ENCODE results near the gene PACRG.

Gene PACRG

GRCh38 chr6:163147994-163148393, 420.2 kb downstream of the PACRG start:
- DNase-seq (ENCODE audit: low read depth): no peak

DNA sequence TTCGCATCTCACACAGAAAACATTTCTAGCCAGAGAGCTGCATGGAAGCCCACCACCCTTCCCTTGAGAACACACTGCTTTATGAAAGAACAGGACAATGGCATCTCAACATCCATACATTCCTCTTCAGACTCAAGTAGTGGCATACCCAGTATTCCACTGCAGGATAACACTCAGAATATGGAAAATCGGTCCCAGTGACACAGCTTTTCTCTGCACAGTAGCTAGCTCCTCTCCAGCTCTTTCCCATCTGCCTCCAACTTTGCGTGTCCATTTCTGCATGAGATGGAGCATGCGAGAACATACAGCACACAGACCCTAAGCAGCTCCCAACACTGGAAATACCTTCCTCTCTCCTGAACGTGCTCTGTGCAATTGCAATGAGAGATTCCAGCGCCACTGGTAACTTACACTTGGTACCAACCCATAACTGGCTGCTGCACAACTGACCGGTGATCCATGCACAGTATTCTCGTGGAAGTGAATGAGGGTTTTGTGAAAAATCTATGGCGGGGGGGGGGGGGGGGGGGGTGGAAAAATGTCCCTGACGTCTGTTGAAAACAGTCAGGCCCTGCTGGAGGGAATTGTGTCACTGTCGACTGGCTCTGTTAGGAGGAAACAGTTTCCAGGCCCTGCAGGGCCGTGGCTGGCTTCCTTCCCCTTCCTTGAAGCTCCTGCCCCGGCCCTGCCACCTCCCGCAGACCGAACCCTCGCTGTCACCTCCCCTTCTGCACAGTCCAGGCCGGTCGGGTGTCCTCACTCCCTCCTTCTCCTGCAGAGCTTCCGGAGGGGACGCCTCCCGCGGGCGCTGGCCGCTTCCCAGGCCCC, 420.9 kb downstream of the PACRG start:
- no peak for DNase-seq (ENCODE audit: low read depth)

GRCh38 chr6:163149279-163149848, 421.6 kb downstream of the PACRG start:
- no peak for DNase-seq (ENCODE audit: low read depth)

- DNase-seq (ENCODE audit: low read depth): no peak
These were observed 423.4 kb downstream of the PACRG start for GRCh38 chr6:163151212-163151611.

DNA sequence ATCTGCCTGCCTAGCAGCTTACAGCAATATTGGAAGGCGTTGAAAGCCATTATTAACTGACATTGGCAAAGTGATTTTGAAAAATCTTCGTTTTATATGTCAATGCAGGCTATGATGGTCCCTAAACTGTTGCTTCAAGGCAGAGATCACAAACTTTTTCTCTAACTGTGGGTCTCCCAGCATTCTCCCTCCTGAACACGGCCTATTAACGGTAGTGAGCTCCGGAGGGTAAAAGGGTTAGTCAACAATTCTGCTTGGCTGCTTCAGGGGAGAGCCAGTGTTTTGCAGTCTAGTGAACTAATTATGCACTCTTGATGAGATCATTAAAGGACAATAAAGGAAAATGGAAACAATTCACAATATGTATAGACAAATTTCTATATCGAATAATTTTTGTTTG, 424.9 kb downstream of the PACRG start:
- DNase-seq (ENCODE audit: low read depth): no peak

GRCh38 chr6:163159110-163159509, 431.3 kb downstream of the PACRG start:
- no peak for DNase-seq (ENCODE audit: low read depth)

GRCh38 chr6:163159689-163160088, 431.9 kb downstream of the PACRG start:
- no peak for DNase-seq (ENCODE audit: low read depth)

DNA sequence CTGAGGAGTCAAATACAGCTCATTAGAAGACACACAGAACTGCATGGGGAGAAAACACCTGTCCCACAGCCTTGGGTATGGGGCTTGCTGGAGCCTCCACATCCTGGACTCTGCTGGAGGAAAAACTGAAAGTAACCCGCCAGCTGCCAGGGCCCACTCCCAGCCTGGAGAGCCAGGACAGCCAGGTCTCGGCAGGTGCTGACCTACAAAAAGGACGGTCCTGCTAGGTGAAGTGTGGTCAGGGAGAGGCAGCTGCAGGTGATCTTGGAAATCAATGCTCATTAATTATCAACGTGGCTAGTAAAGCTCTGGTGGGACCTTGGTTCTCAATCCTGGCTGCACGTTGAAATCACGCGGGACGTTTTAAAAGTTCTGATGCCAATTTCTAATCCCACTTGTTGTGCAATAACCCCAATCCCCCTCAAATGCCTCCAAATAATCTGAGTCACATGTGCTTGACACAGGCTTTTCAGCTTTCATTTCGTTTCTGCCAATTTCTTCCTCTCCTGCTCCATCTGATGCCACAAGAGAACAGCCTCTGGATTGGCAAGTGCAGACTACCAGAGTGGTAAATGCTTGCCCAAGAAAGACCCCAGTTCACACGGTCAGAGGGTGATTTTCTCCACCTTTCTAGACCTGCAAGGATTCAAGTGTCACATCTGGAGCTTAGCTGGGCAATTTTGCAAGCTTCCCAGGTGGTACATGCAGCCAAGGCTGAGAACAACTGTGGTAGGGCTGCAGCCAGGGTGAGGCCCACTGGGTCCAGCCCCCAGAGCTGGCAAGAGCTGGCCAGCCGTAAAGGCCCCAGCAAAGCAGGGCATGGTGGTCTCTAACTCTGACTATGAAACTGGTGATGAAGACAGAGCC, 434.5 kb downstream of the PACRG start:
- DNase-seq (ENCODE audit: low read depth): no peak

- DNase-seq (ENCODE audit: low read depth): no peak
These were observed 435.1 kb downstream of the PACRG start for GRCh38 chr6:163162874-163163213.

GRCh38 chr6:163164175-163164900, 436.6 kb downstream of the PACRG start:
- DNase-seq (ENCODE audit: low read depth): no peak

DNA sequence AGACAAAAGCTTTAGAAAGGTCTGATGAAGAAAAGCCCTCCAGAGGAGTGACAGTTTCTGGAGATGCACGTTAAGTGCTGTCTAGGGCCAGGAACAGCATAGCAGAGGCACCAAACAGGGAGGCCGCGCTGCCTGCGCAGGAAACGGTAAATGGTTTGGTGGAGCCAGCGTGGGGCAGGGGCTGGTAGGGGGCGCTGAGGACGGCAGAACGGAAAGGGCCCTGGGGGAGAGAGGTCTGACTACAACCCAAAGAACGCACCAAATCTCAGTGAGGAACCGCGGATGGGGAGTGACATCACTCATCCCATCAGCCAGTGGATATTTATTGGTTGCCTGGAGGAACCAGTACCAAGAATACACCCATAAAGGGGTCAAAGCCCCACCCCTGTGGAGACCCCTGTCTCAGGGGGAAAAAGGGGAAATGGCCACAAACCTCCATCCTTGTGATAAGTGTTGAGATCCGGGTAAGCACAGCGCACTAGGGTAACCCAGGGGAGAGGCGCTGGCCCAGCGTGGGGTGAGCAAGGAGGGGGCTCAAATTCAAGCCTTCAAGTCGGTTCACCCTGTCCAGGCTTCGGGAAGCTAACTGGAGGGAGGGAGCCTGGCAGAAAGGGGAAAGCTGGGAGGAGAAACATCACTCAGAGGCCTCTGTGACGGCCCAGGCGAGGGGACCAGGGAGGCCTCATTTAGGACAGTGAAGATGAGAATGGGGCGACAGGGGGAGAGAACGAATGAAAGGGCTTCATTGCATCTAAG, 437.6 kb downstream of the PACRG start:
- DNase-seq (ENCODE audit: low read depth): no peak

GRCh38 chr6:163165922-163166321, 438.1 kb downstream of the PACRG start:
- DNase-seq (ENCODE audit: low read depth): no peak

GRCh38 chr6:163166507-163166906, 438.7 kb downstream of the PACRG start:
- DNase-seq (ENCODE audit: low read depth): no peak

- no peak for DNase-seq (ENCODE audit: low read depth)
These were observed 441.7 kb downstream of the PACRG start for GRCh38 chr6:163169521-163169920.

GRCh38 chr6:163170294-163170883, 442.6 kb downstream of the PACRG start:
- DNase-seq (ENCODE audit: low read depth): no peak

DNA sequence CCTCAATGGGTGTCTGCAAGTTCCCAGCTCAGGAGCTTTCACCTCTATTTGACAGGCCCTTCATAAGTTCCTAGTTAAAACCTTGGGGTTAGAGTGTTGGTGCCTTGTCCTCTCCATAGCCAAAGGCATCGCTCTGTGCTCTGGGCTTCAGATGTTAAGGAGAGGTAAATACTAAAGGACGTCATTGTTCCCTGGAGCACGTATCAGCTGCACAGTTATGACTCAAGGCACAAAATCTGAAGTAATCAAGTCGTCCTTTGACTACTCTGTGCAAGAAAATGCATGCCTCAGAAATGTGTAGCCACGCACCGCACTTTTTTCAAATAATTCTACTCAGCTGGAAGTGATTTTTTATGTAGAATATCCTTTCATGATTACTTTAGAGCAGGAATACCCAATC, 446.0 kb downstream of the PACRG start:
- no peak for DNase-seq (ENCODE audit: low read depth)

DNA sequence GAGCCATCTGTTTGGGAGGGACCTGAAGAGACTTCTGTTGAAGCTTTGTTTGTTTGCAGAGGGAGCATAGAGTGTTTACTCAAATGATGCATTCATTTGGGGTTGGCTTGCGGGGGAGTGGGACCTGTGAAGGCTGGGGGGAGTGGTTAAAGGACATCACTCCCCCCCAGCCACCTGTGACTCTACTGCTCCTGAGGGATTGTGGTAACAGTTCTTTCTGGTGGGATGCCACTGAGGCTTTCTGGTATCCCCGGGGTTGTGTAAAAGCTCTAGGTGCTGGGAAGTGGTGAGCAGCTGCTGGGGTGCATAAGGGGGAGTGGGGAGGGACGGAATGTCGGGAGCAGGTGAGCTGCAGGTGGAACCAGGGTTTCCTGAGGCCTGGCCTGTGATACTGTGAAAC, 447.5 kb downstream of the PACRG start:
- DNase-seq (ENCODE audit: low read depth): no peak

DNA sequence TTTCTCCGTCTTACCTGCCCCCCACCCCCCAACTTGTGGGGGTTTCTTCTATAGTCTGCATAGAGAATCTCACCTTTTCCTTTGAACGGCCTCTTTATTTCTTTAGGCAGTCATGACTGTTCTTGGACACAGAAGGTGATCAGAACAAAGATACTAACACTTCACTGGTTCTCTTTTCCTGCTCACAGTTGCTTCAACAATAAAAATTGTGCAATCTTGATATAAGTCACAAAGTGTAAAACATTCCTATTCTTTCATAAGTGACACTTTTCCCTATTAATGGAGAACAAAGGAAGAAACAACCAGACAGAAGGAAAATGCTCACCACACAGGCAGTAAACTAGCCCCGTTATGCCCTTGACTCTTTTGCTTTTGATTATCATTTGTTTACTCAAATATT, 448.3 kb downstream of the PACRG start:
- DNase-seq (ENCODE audit: low read depth): no peak

DNA sequence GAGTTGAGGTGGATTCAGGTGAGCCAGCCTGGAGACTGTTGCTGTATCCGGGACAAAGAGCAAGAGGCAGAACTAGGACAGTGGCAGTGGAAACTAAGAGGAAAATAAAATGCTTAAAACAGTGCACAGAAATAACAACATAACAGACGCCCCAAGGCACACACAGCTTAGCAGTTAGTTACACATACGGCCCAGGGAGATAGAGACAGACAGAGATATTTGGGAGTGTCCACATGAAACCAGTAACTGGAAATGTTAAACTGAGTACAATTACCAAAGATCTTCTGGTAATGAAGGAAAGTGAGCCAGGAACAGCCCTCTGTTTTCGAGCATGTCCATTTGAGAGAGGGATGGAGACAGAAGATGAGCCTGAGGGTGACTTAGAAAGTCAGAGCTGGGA, 449.2 kb downstream of the PACRG start:
- DNase-seq (ENCODE audit: low read depth): no peak

DNA sequence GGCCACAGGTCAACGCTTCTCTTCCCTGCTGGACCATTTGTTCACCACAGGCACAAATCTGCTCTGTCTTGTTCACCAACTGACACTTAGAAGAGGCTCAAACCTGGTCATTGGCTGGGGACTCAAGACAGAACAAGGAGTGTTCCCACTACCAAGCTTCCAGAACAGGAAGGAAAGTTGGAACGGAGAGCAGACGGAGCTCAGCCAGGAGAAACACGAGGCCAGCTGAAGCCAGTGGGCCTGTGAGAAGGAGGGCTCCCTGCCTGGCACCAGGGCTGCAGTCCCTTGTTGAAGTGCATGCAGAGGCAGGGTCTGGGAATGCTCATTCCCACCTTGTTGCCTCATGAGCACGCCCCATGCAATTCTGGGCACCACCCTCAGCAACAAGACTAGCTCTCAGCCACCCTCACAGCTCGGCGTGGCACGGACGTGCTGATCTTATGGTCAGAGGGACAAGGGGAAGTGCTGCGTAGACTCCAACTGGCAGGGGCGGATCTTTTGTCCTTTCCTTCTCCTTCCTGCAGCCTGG, 450.2 kb downstream of the PACRG start:
- DNase-seq (ENCODE audit: low read depth): no peak

- no peak for DNase-seq (ENCODE audit: low read depth)
These were observed 451.3 kb downstream of the PACRG start for GRCh38 chr6:163179061-163179460.

All from stimulated activated CD8-positive, alpha-beta memory T cell treated with anti-CD3 and anti-CD28 coated beads, Interleukin-12 subunit alpha, Interleukin-12 subunit beta, amount 100 ng/mL, for 4 hours (primary cell).